Caco-2 (cell line): ENCODE results near the gene HCN1. TPM values are rescaled to one million over a fixed set of nuclear protein-coding genes. Genes with fewer than 3 reads are reported as not detected.
"Not testable (repeated sequence)": the region's sequence is repeated elsewhere in the genome, so short reads cannot be mapped to it uniquely, and the experiment has no call there.

Source experiments
- BruUV-seq: library from RNA; stranded (reverse); fragments of 400-500 nt; replicated peaks from 2 replicates; lab custom pipeline; 2021; lab: Mats Ljungman, UMichigan
- CTCF ChIA-PET: fragments of 300-600 bp; sonication (Branson Sonifier 250); formaldehyde crosslinking; loops from one replicate; lab custom pipeline; 2022; ENCODE audit warnings: antibody characterized with exemption; lab: Charles Lee
- POLR2A ChIA-PET: fragments of 300-600 bp; sonication (Branson Sonifier 250); formaldehyde crosslinking; loops from one replicate; lab custom pipeline; 2022; ENCODE audit warnings: antibody characterized with exemption; lab: Charles Lee
- DNase-seq, 2 experiments: peaks; one replicate each; pipeline versions ENCODE4 v3.0.0 to v3.0.0-alpha.2; 2020 to 2022
- H3K27me3 ChIP-seq: replicated peaks from 2 replicates; pipeline ENCODE4 v1.6.0; 2011; ENCODE audit warnings: low read length; ENCODE audit not compliant: control insufficient read depth, insufficient read depth
- H3K36me3 ChIP-seq: 2 replicates; pipeline ENCODE4 v1.5.1; 2011; ENCODE audit warnings: low read length; ENCODE audit not compliant: control insufficient read depth, insufficient read depth
- H3K4me1 ChIP-seq: fragments of 250-450 bp; sonication (Bioruptor Pico); 2 replicates; pipeline ENCODE4 v1.5.1; 2020; ENCODE audit warnings: mild to moderate bottlenecking
- H3K4me3 ChIP-seq: 2 replicates; pipeline ENCODE4 v1.5.1; 2011; ENCODE audit warnings: low read depth, mild to moderate bottlenecking, control low read depth, low read length
- H3K9me3 ChIP-seq: fragments of 250-450 bp; sonication (Bioruptor Pico); 2 replicates; pipeline ENCODE4 v1.5.1; 2020; ENCODE audit warnings: mild to moderate bottlenecking, moderate library complexity
- H3K27ac Mint-ChIP-seq: one replicate; pipeline ENCODE4 v1.8.0; 2022; ENCODE audit warnings: mixed read lengths; ENCODE audit not compliant: unreplicated experiment
- H3K27me3 Mint-ChIP-seq: one replicate; pipeline ENCODE4 v1.8.0; 2022; ENCODE audit warnings: mixed read lengths; ENCODE audit not compliant: insufficient read depth, unreplicated experiment
- H3K36me3 Mint-ChIP-seq: one replicate; pipeline ENCODE4 v1.8.0; 2022; ENCODE audit warnings: mild to moderate bottlenecking, mixed read lengths; ENCODE audit not compliant: insufficient read depth, unreplicated experiment
- H3K4me1 Mint-ChIP-seq: one replicate; pipeline ENCODE4 v1.8.0; 2022; ENCODE audit warnings: low read depth, mixed read lengths; ENCODE audit not compliant: unreplicated experiment
- H3K4me3 Mint-ChIP-seq: one replicate; pipeline ENCODE4 v1.8.0; 2022; ENCODE audit warnings: mild to moderate bottlenecking, moderate library complexity, mixed read lengths; ENCODE audit not compliant: unreplicated experiment
- H3K9me3 Mint-ChIP-seq: one replicate; pipeline ENCODE4 v1.8.0; 2022; ENCODE audit warnings: mixed read lengths; ENCODE audit not compliant: unreplicated experiment
- intact Hi-C: fragments of 100-400 bp; cut with micrococcal nuclease; formaldehyde crosslinking; loops from one replicate; pipeline ENCODE4 v1.10.0; 2022; ENCODE audit not compliant: unreplicated experiment
- total RNA-seq: library from RNA; stranded (reverse); gene quantifications from 2 replicates; pipeline ENCODE4 v1.2.3, GENCODE V29; 2022
- TF ChIP-seq, protein P1 (sequence below), 2 experiments: fragments of 200-600 bp in 1 of 2; IDR thresholded peaks; 1 replicate in 1 of 2; 2 replicates in 1 of 2; pipeline versions ENCODE4 v1.5.1 to v1.8.0; 2011 to 2022; ENCODE audit warnings: antibody characterized with exemption in 1 of 2, control low read depth in 1 of 2, inconsistent platforms in 1 of 2, low read depth in 1 of 2, low read length in 1 of 2, mild to moderate bottlenecking in 1 of 2, moderate library complexity in 1 of 2; ENCODE audit not compliant: insufficient read depth in 1 of 2, severe bottlenecking in 1 of 2, unreplicated experiment in 1 of 2

Gene HCN1
- total RNA-seq, 1 experiment from 2014 or later = not detected

GRCh38 chr5:45484781-45485180 lies 211.4 kb downstream of the HCN1 start:
- POLR2A ChIA-PET = no interaction called here
- no peak overlapping the region for H3K4me3 Mint-ChIP-seq
- H3K27ac Mint-ChIP-seq = no peak overlapping the region
- Histone ChIP-seq H3K27me3 (no peaks in the 10 kb centered on the region), H3K9me3 (no peaks in the 10 kb centered on the region), H3K36me3 (no peaks in the 10 kb centered on the region), H3K4me3 (no peak overlapping the region), H3K4me1 (no peaks in the 10 kb centered on the region)
- no TSS peak for BruUV-seq
- DNase-seq = no peak
- H3K27me3 Mint-ChIP-seq = no peaks in the 10 kb centered on the region
- intact Hi-C loops = no loop called here
- H3K9me3 Mint-ChIP-seq = no peaks in the 10 kb centered on the region
- no peaks in the 10 kb centered on the region for H3K36me3 Mint-ChIP-seq
- CTCF ChIA-PET = no interaction called here
- TF ChIP-seq, protein P1, sequence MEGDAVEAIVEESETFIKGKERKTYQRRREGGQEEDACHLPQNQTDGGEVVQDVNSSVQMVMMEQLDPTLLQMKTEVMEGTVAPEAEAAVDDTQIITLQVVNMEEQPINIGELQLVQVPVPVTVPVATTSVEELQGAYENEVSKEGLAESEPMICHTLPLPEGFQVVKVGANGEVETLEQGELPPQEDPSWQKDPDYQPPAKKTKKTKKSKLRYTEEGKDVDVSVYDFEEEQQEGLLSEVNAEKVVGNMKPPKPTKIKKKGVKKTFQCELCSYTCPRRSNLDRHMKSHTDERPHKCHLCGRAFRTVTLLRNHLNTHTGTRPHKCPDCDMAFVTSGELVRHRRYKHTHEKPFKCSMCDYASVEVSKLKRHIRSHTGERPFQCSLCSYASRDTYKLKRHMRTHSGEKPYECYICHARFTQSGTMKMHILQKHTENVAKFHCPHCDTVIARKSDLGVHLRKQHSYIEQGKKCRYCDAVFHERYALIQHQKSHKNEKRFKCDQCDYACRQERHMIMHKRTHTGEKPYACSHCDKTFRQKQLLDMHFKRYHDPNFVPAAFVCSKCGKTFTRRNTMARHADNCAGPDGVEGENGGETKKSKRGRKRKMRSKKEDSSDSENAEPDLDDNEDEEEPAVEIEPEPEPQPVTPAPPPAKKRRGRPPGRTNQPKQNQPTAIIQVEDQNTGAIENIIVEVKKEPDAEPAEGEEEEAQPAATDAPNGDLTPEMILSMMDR (IDR thresholded peaks at IDR 0.05; ENCODE audit: insufficient read depth in 1 of 2, low read depth in 1 of 2, low read length in 1 of 2, severe bottlenecking in 1 of 2, unreplicated experiment in 1 of 2) = no peak
- no peaks in the 10 kb centered on the region for H3K4me1 Mint-ChIP-seq

DNA sequence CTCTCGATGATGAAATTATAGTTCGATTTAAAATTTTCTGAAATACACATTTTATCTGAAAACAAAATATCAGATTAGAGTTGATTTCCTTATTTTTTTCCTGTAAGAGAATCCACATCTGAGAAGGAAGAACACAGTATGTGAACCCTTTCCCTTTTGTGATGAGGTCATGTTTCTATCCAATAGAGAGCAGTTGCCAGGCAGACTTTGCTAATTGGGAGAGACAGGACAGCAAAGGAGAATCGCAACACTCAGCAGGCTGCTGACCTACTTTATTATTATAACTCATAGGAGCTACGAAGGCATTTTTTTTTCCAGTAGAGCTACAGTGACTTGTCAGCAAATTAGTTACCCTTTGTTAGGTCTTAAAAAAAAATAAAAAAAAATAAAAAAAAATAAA lies 242.1 kb downstream of the HCN1 start:
- BruUV-seq = no TSS peak
- intact Hi-C loops = no loop called here
- CTCF ChIA-PET = no interaction called here

GRCh38 chr5:45444856-45445255 lies 251.3 kb downstream of the HCN1 start:
- H3K9me3 ChIP-seq, H3K27me3 Mint-ChIP-seq, CTCF ChIA-PET, H3K4me1 ChIP-seq, H3K36me3 Mint-ChIP-seq, DNase-seq, H3K27ac Mint-ChIP-seq, H3K9me3 Mint-ChIP-seq, H3K4me3 ChIP-seq, BruUV-seq, H3K36me3 ChIP-seq, H3K27me3 ChIP-seq, POLR2A ChIA-PET, H3K4me1 Mint-ChIP-seq, intact Hi-C loops, H3K4me3 Mint-ChIP-seq: not testable (repeated sequence)

More for the DNA sequence above, 242.1 kb downstream of the HCN1 start:
- H3K4me3 ChIP-seq = no peak overlapping the region
- no peaks in the 10 kb centered on the region for H3K27me3 Mint-ChIP-seq
- no peaks in the 10 kb centered on the region for H3K36me3 Mint-ChIP-seq
- no peaks in the 10 kb centered on the region for H3K4me1 Mint-ChIP-seq
- POLR2A ChIA-PET = no interaction called here
- H3K27ac Mint-ChIP-seq = no peak overlapping the region
- H3K4me3 Mint-ChIP-seq = no peak overlapping the region
- no peaks in the 10 kb centered on the region for H3K36me3 ChIP-seq
- TF ChIP-seq, protein P1 (IDR thresholded peaks at IDR 0.05; ENCODE audit: insufficient read depth in 1 of 2, low read depth in 1 of 2, low read length in 1 of 2, severe bottlenecking in 1 of 2, unreplicated experiment in 1 of 2) = no peak
- DNase-seq = peak; percentile 24 to 37
- no peaks in the 10 kb centered on the region for H3K9me3 Mint-ChIP-seq
- no peaks in the 10 kb centered on the region for H3K4me1 ChIP-seq
- H3K9me3 ChIP-seq = no peaks in the 10 kb centered on the region
- H3K27me3 ChIP-seq = no peaks in the 10 kb centered on the region

- Mint-ChIP-seq H3K4me1 (no peaks in the 10 kb centered on the region), H3K9me3 (no peaks in the 10 kb centered on the region), H3K4me3 (no peak overlapping the region), H3K36me3 (no peaks in the 10 kb centered on the region), H3K27me3 (no peaks in the 10 kb centered on the region), H3K27ac (no peak overlapping the region)
- no peak for DNase-seq
- TF ChIP-seq, protein P1 (IDR thresholded peaks at IDR 0.05; ENCODE audit: insufficient read depth in 1 of 2, low read depth in 1 of 2, low read length in 1 of 2, severe bottlenecking in 1 of 2, unreplicated experiment in 1 of 2) = no peak
- Histone ChIP-seq H3K36me3 (no peaks in the 10 kb centered on the region), H3K4me3 (no peak overlapping the region), H3K27me3 (no peaks in the 10 kb centered on the region), H3K9me3 (no peaks in the 10 kb centered on the region), H3K4me1 (no peaks in the 10 kb centered on the region)
- intact Hi-C loops = no loop called here
- POLR2A ChIA-PET = no interaction called here
- no TSS peak for BruUV-seq
- CTCF ChIA-PET = no interaction called here
Measured at GRCh38 chr5:45440466-45440865, 255.7 kb downstream of the HCN1 start.
